K562 (cell line): ENCODE results near the gene TP53BP2. TPM values are rescaled to one million over a fixed set of nuclear protein-coding genes. Genes with fewer than 3 reads are reported as not detected.

Experiments used
- CXXC5 ChIP-seq: fragments of 250-450 bp; sonication (Bioruptor Pico); IDR thresholded peaks from 2 replicates; pipeline ENCODE4 v1.8.0; 2022; ENCODE audit warnings: inconsistent platforms, mild to moderate bottlenecking, moderate library complexity
- JUND ChIP-seq, 2 experiments: IDR thresholded peaks; 2 replicates in 1 of 2; 3 replicates in 1 of 2; pipeline ENCODE4 v1.6.1; 2011; ENCODE audit warnings: borderline replicate concordance in 2 of 2, low read depth in 2 of 2, low read length in 2 of 2, improper control_type of control experiment in 1 of 2, missing biosample characterization in 1 of 2, missing genetic modification characterization in 1 of 2, missing genetic modification reagents in 1 of 2
- ZNF253 ChIP-seq: fragments of 250-450 bp; sonication (Bioruptor Pico); conservative IDR thresholded peaks from 2 replicates; pipeline ENCODE4 v1.6.1; 2021; ENCODE audit warnings: mild to moderate bottlenecking
- polyA plus RNA-seq, 8 experiments: library from polyadenylated mRNA; depleted of rRNA in 4 of 8; stranded (reverse) in 5 of 8; unstranded in 3 of 8; fragments of >200 nt; fragmentation: Nextera tagmentation in 2 of 8; fragmentation: Illumina TruSeq in 1 of 8; extraction: Ambion mirVana in 2 of 8; extraction: Trizol in 1 of 8; gene quantifications; 2 replicates each; pipeline versions ENCODE4 v1.2.1 to v1.2.3, GENCODE V29; 2011 to 2014; ENCODE audit warnings: inconsistent platforms in 1 of 8, missing spikeins in 1 of 8
- total RNA-seq, 7 experiments: library from RNA; depleted of rRNA in 6 of 7; stranded (reverse); fragments of >200 nt in 6 of 7; fragmentation: Illumina TruSeq in 2 of 7; extraction: Trizol in 2 of 7; gene quantifications; 2 replicates each; pipeline versions ENCODE4 v1.2.1 to v1.2.3, GENCODE V29; 2011 to 2021; ENCODE audit warnings: low replicate concordance in 1 of 7
- TF ChIP-seq, protein P1 (sequence below): fragments of 450-650 bp; IDR thresholded peaks from 2 replicates; pipeline ENCODE4 v1.6.1; 2016; ENCODE audit warnings: mild to moderate bottlenecking, moderate library complexity
- TF ChIP-seq, protein P2 (sequence below): fragments of 250-450 bp; sonication (Bioruptor Pico); IDR thresholded peaks from 2 replicates; pipeline ENCODE4 v1.5.0; 2020; ENCODE audit warnings: mild to moderate bottlenecking
- TF ChIP-seq, protein P3 (sequence below): sonication (generic); formaldehyde crosslinking; IDR thresholded peaks from 2 replicates; pipeline ENCODE4 v1.8.0; 2022; ENCODE audit warnings: missing genetic modification reagents, mild to moderate bottlenecking, moderate library complexity, borderline replicate concordance
- TF ChIP-seq, protein P4 (sequence below): fragments of 450-650 bp; IDR thresholded peaks from 2 replicates; pipeline ENCODE4 v1.6.1; 2017; ENCODE audit warnings: antibody characterized with exemption, mild to moderate bottlenecking

The TP53BP2 gene
- total and polyA plus RNA-seq, 9 of the 15 experiments (the other 6 are each of a cell fraction or from before 2014, with no cell fraction given), result 17.0 to 69.6 (median 40.1) TPM

DNA sequence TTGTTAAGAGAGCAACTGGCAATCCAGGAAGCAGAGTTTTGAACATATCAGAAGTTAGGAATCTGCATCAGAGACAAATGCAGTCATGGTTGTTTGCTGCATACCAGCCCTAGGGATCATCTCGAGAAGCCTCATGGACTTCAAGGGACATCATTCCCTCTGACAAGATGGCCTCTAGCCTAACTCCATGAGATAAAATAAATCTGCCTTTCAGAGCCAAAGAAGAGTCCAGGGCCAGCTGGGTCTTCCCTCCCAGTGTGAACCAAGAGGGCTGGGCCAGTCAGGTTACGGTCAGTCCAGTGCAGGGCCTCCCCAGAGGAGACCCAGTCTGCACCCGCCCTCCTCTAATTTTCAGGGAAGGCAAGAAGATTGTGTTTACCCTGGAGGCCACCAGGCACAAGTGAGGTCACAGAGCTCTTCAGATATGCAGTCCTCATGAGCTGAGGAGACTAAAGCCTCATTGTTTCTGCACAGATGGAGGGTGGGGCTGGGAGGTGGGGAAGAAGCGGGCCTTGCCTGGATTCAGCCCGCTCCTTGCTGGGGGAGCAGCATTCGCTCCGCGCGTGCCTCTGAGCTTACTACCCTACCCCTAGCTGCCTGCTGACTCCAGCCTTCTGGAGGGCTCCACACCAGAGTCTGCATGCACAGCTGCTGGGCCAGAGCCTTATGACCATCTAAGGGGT, 80.6 kb downstream of the TP53BP2 start (continued):
- TF ChIP-seq, protein P1, sequence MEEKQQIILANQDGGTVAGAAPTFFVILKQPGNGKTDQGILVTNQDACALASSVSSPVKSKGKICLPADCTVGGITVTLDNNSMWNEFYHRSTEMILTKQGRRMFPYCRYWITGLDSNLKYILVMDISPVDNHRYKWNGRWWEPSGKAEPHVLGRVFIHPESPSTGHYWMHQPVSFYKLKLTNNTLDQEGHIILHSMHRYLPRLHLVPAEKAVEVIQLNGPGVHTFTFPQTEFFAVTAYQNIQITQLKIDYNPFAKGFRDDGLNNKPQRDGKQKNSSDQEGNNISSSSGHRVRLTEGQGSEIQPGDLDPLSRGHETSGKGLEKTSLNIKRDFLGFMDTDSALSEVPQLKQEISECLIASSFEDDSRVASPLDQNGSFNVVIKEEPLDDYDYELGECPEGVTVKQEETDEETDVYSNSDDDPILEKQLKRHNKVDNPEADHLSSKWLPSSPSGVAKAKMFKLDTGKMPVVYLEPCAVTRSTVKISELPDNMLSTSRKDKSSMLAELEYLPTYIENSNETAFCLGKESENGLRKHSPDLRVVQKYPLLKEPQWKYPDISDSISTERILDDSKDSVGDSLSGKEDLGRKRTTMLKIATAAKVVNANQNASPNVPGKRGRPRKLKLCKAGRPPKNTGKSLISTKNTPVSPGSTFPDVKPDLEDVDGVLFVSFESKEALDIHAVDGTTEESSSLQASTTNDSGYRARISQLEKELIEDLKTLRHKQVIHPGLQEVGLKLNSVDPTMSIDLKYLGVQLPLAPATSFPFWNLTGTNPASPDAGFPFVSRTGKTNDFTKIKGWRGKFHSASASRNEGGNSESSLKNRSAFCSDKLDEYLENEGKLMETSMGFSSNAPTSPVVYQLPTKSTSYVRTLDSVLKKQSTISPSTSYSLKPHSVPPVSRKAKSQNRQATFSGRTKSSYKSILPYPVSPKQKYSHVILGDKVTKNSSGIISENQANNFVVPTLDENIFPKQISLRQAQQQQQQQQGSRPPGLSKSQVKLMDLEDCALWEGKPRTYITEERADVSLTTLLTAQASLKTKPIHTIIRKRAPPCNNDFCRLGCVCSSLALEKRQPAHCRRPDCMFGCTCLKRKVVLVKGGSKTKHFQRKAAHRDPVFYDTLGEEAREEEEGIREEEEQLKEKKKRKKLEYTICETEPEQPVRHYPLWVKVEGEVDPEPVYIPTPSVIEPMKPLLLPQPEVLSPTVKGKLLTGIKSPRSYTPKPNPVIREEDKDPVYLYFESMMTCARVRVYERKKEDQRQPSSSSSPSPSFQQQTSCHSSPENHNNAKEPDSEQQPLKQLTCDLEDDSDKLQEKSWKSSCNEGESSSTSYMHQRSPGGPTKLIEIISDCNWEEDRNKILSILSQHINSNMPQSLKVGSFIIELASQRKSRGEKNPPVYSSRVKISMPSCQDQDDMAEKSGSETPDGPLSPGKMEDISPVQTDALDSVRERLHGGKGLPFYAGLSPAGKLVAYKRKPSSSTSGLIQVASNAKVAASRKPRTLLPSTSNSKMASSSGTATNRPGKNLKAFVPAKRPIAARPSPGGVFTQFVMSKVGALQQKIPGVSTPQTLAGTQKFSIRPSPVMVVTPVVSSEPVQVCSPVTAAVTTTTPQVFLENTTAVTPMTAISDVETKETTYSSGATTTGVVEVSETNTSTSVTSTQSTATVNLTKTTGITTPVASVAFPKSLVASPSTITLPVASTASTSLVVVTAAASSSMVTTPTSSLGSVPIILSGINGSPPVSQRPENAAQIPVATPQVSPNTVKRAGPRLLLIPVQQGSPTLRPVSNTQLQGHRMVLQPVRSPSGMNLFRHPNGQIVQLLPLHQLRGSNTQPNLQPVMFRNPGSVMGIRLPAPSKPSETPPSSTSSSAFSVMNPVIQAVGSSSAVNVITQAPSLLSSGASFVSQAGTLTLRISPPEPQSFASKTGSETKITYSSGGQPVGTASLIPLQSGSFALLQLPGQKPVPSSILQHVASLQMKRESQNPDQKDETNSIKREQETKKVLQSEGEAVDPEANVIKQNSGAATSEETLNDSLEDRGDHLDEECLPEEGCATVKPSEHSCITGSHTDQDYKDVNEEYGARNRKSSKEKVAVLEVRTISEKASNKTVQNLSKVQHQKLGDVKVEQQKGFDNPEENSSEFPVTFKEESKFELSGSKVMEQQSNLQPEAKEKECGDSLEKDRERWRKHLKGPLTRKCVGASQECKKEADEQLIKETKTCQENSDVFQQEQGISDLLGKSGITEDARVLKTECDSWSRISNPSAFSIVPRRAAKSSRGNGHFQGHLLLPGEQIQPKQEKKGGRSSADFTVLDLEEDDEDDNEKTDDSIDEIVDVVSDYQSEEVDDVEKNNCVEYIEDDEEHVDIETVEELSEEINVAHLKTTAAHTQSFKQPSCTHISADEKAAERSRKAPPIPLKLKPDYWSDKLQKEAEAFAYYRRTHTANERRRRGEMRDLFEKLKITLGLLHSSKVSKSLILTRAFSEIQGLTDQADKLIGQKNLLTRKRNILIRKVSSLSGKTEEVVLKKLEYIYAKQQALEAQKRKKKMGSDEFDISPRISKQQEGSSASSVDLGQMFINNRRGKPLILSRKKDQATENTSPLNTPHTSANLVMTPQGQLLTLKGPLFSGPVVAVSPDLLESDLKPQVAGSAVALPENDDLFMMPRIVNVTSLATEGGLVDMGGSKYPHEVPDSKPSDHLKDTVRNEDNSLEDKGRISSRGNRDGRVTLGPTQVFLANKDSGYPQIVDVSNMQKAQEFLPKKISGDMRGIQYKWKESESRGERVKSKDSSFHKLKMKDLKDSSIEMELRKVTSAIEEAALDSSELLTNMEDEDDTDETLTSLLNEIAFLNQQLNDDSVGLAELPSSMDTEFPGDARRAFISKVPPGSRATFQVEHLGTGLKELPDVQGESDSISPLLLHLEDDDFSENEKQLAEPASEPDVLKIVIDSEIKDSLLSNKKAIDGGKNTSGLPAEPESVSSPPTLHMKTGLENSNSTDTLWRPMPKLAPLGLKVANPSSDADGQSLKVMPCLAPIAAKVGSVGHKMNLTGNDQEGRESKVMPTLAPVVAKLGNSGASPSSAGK, result peak; percentile 27; the same call in 1 of the 2 replicates
- TF ChIP-seq JUND (IDR thresholded peaks at IDR 0.05; ENCODE audit: borderline replicate concordance, low read depth, low read length) (no peak), JUND (tag; IDR thresholded peaks at IDR 0.05; ENCODE audit: borderline replicate concordance, low read depth, low read length) (peak; percentile 20; the same call in 1 of the 3 replicates), ZNF253 (CRISPR knock-in tag) (no peak), CXXC5 (CRISPR knock-in tag) (peak; percentile 21; the same call in 1 of the 2 replicates)
- TF ChIP-seq, protein P2, sequence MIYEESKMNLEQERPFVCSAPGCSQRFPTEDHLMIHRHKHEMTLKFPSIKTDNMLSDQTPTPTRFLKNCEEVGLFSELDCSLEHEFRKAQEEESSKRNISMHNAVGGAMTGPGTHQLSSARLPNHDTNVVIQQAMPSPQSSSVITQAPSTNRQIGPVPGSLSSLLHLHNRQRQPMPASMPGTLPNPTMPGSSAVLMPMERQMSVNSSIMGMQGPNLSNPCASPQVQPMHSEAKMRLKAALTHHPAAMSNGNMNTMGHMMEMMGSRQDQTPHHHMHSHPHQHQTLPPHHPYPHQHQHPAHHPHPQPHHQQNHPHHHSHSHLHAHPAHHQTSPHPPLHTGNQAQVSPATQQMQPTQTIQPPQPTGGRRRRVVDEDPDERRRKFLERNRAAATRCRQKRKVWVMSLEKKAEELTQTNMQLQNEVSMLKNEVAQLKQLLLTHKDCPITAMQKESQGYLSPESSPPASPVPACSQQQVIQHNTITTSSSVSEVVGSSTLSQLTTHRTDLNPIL (CRISPR knock-in tag), result no peak
- TF ChIP-seq, protein P3, sequence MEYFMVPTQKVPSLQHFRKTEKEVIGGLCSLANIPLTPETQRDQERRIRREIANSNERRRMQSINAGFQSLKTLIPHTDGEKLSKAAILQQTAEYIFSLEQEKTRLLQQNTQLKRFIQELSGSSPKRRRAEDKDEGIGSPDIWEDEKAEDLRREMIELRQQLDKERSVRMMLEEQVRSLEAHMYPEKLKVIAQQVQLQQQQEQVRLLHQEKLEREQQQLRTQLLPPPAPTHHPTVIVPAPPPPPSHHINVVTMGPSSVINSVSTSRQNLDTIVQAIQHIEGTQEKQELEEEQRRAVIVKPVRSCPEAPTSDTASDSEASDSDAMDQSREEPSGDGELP (CRISPR knock-in tag), result peak; percentile 32; the same call in 1 of the 2 replicates
- TF ChIP-seq, protein P4, sequence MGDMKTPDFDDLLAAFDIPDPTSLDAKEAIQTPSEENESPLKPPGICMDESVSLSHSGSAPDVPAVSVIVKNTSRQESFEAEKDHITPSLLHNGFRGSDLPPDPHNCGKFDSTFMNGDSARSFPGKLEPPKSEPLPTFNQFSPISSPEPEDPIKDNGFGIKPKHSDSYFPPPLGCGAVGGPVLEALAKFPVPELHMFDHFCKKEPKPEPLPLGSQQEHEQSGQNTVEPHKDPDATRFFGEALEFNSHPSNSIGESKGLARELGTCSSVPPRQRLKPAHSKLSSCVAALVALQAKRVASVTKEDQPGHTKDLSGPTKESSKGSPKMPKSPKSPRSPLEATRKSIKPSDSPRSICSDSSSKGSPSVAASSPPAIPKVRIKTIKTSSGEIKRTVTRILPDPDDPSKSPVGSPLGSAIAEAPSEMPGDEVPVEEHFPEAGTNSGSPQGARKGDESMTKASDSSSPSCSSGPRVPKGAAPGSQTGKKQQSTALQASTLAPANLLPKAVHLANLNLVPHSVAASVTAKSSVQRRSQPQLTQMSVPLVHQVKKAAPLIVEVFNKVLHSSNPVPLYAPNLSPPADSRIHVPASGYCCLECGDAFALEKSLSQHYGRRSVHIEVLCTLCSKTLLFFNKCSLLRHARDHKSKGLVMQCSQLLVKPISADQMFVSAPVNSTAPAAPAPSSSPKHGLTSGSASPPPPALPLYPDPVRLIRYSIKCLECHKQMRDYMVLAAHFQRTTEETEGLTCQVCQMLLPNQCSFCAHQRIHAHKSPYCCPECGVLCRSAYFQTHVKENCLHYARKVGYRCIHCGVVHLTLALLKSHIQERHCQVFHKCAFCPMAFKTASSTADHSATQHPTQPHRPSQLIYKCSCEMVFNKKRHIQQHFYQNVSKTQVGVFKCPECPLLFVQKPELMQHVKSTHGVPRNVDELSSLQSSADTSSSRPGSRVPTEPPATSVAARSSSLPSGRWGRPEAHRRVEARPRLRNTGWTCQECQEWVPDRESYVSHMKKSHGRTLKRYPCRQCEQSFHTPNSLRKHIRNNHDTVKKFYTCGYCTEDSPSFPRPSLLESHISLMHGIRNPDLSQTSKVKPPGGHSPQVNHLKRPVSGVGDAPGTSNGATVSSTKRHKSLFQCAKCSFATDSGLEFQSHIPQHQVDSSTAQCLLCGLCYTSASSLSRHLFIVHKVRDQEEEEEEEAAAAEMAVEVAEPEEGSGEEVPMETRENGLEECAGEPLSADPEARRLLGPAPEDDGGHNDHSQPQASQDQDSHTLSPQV, result peak; percentile 63; the same call in 1 of the 2 replicates
